IPS DF 19.7 (cell line): ENCODE measurements around the gene TMEM204.
"Not testable (repeated sequence)": the region's sequence is repeated elsewhere in the genome, so short reads cannot be mapped to it uniquely, and the experiment has no call there.

Source experiments
- DNase-seq: peaks from one replicate; pipeline ENCODE4 v3.0.0-alpha.2; 2013; ENCODE audit warnings: low read depth, low spot score

The TMEM204 gene

GRCh38 chr16:1592446-1592845 is 59.0 kb downstream of the TMEM204 start:
- DNase-seq, result no peak

- not testable (repeated sequence) for DNase-seq
Observed at GRCh38 chr16:1595511-1595910, 62.0 kb downstream of the TMEM204 start.

GRCh38 chr16:1596516-1596915 is 63.0 kb downstream of the TMEM204 start:
- DNase-seq, result no peak

GRCh38 chr16:1597154-1597553 is 63.7 kb downstream of the TMEM204 start:
- DNase-seq, result no peak

- no peak for DNase-seq
Observed at GRCh38 chr16:1601031-1601430, 67.6 kb downstream of the TMEM204 start.

- no peak for DNase-seq
Observed at GRCh38 chr16:1601489-1601888, 68.0 kb downstream of the TMEM204 start.

GRCh38 chr16:1602285-1602684 is 68.8 kb downstream of the TMEM204 start:
- no peak for DNase-seq
